HAP-1 (cell line): ENCODE measurements around the gene KIR2DL4.
"Not testable (repeated sequence)": the region's sequence is repeated elsewhere in the genome, so short reads cannot be mapped to it uniquely, and the experiment has no call there.

Source experiments
- DNase-seq, 2 experiments: peaks; one replicate each; pipeline ENCODE4 v3.0.0-alpha.2; 2016 to 2020; ENCODE audit warnings: low spot score in 2 of 2
- H3K27me3 ChIP-seq: fragments of 250-450 bp; sonication (Bioruptor Pico); 2 replicates; pipeline ENCODE4 v1.5.1; 2020; ENCODE audit warnings: low read depth, mild to moderate bottlenecking, moderate library complexity
- H3K36me3 ChIP-seq: fragments of 250-450 bp; sonication (Bioruptor Pico); replicated peaks from 2 replicates; pipeline ENCODE4 v1.5.1; 2020; ENCODE audit warnings: mild to moderate bottlenecking
- H3K4me1 ChIP-seq: fragments of 250-450 bp; sonication (Bioruptor Pico); 2 replicates; pipeline ENCODE4 v1.5.1; 2020; ENCODE audit warnings: mild to moderate bottlenecking
- H3K4me3 ChIP-seq: fragments of 250-450 bp; sonication (Bioruptor Pico); 2 replicates; pipeline ENCODE4 v1.5.1; 2020; ENCODE audit warnings: mild to moderate bottlenecking, moderate library complexity
- H3K9me3 ChIP-seq: fragments of 250-450 bp; sonication (Bioruptor Pico); 2 replicates; pipeline ENCODE4 v1.5.1; 2020; ENCODE audit warnings: mild to moderate bottlenecking, moderate library complexity
- in situ Hi-C: fragments of 300-500 bp; cut with MboI; formaldehyde crosslinking; loops from 3 replicates; pipeline ENCODE4 v1.14.3; 2020; ENCODE audit warnings: low sequenced_read_pairs, inconsistent platforms, mixed read lengths

Gene KIR2DL4

GRCh38 chr19:54782916-54783315 is 20.5 kb upstream of the KIR2DL4 start:
- H3K9me3 ChIP-seq, H3K4me1 ChIP-seq, in situ Hi-C loops, H3K36me3 ChIP-seq, H3K27me3 ChIP-seq, H3K4me3 ChIP-seq, DNase-seq: not testable (repeated sequence)

GRCh38 chr19:54786091-54786723 is 17.2 kb upstream of the KIR2DL4 start:
- H3K4me3 ChIP-seq, DNase-seq, H3K4me1 ChIP-seq, H3K36me3 ChIP-seq, H3K9me3 ChIP-seq, H3K27me3 ChIP-seq, in situ Hi-C loops: not testable (repeated sequence)

GRCh38 chr19:54788154-54788553 is 15.3 kb upstream of the KIR2DL4 start:
- in situ Hi-C loops, H3K27me3 ChIP-seq, H3K9me3 ChIP-seq, H3K4me3 ChIP-seq, H3K4me1 ChIP-seq, H3K36me3 ChIP-seq, DNase-seq: not testable (repeated sequence)

- Histone ChIP-seq H3K4me3 (no peak overlapping the region), H3K27me3 (no peaks in the 10 kb centered on the region), H3K36me3 (no peaks in the 10 kb centered on the region), H3K9me3 (0 out of 2 replicates have a peak, but pooled peaks cover 2% of the 10 kb centered on the region), H3K4me1 (no peaks in the 10 kb centered on the region)
- in situ Hi-C loops = no loop called here
- no peak for DNase-seq
Observed at GRCh38 chr19:54790711-54791110, 12.7 kb upstream of the KIR2DL4 start.

- Histone ChIP-seq H3K27me3 (no peaks in the 10 kb centered on the region), H3K4me1 (no peaks in the 10 kb centered on the region), H3K4me3 (no peak overlapping the region), H3K36me3 (no peaks in the 10 kb centered on the region), H3K9me3 (0 out of 2 replicates have a peak, but pooled peaks cover 2% of the 10 kb centered on the region)
- no peak for DNase-seq
- in situ Hi-C loops = no loop called here
Observed at GRCh38 chr19:54791476-54791875, 11.9 kb upstream of the KIR2DL4 start.

GRCh38 chr19:54792814-54793213 is 10.6 kb upstream of the KIR2DL4 start:
- Histone ChIP-seq H3K4me1 (no peaks in the 10 kb centered on the region), H3K36me3 (no peaks in the 10 kb centered on the region), H3K9me3 (0 out of 2 replicates have a peak, but pooled peaks cover 2% of the 10 kb centered on the region), H3K27me3 (no peaks in the 10 kb centered on the region), H3K4me3 (no peak overlapping the region)
- no peak for DNase-seq
- in situ Hi-C loops = no loop called here

GRCh38 chr19:54795758-54796157 is 7.7 kb upstream of the KIR2DL4 start:
- DNase-seq = no peak
- Histone ChIP-seq H3K4me1 (no peaks in the 10 kb centered on the region), H3K36me3 (no peaks in the 10 kb centered on the region), H3K27me3 (no peaks in the 10 kb centered on the region), H3K4me3 (no peak overlapping the region), H3K9me3 (0 out of 2 replicates have a peak, but pooled peaks cover 2% of the 10 kb centered on the region)
- in situ Hi-C loops = no loop called here

- no peaks in the 10 kb centered on the region for H3K36me3 ChIP-seq
Observed at GRCh38 chr19:54804101-54804500, 691 bp downstream of the KIR2DL4 start.

GRCh38 chr19:54804571-54804970 is 1.2 kb downstream of the KIR2DL4 start:
- DNase-seq = no peak
- H3K4me3 ChIP-seq = no peak overlapping the region
- no peaks in the 10 kb centered on the region for H3K36me3 ChIP-seq
- H3K4me1 ChIP-seq = no peaks in the 10 kb centered on the region
- no peaks in the 10 kb centered on the region for H3K27me3 ChIP-seq
- no peaks in the 10 kb centered on the region; the same call in 1 of the 2 replicates for H3K9me3 ChIP-seq
- in situ Hi-C loops = no loop called here

More at GRCh38 chr19:54804101-54804500, 691 bp downstream of the KIR2DL4 start:
- Histone ChIP-seq H3K27me3 (no peaks in the 10 kb centered on the region), H3K9me3 (no peaks in the 10 kb centered on the region), H3K4me3 (no peak overlapping the region), H3K4me1 (no peaks in the 10 kb centered on the region)
- in situ Hi-C loops = no loop called here
- DNase-seq = no peak

- Histone ChIP-seq H3K36me3 (no peaks in the 10 kb centered on the region), H3K4me1 (no peaks in the 10 kb centered on the region), H3K27me3 (no peaks in the 10 kb centered on the region), H3K9me3 (no peaks in the 10 kb centered on the region; the same call in 1 of the 2 replicates), H3K4me3 (no peak overlapping the region)
- DNase-seq = no peak
- in situ Hi-C loops = no loop called here
Observed at GRCh38 chr19:54805665-54806515, 2.5 kb downstream of the KIR2DL4 start.

- Histone ChIP-seq H3K4me3 (no peak overlapping the region), H3K9me3 (no peaks in the 10 kb centered on the region; the same call in 1 of the 2 replicates), H3K4me1 (no peaks in the 10 kb centered on the region), H3K36me3 (no peaks in the 10 kb centered on the region), H3K27me3 (no peaks in the 10 kb centered on the region)
- DNase-seq = no peak
- in situ Hi-C loops = no loop called here
Observed at GRCh38 chr19:54806516-54806838, 3.1 kb downstream of the KIR2DL4 start.

- H3K27me3 ChIP-seq, in situ Hi-C loops, H3K36me3 ChIP-seq, H3K4me1 ChIP-seq, H3K4me3 ChIP-seq, DNase-seq, H3K9me3 ChIP-seq: not testable (repeated sequence)
Observed at GRCh38 chr19:54814571-54814970, 11.2 kb downstream of the KIR2DL4 start.

- H3K4me3 ChIP-seq, H3K36me3 ChIP-seq, DNase-seq, H3K4me1 ChIP-seq, H3K9me3 ChIP-seq, H3K27me3 ChIP-seq, in situ Hi-C loops: not testable (repeated sequence)
Observed at GRCh38 chr19:54816251-54816650, 12.8 kb downstream of the KIR2DL4 start, which contains the start of gene KIR3DL1. Gene KIR3DL1 (plus strand): TSS chr19:54816468.
